CD4-positive, alpha-beta T cell treated with Interleukin-12 subunit alpha and Interleukin-12 subunit beta, for 1 hour (primary cell): ENCODE results near the gene IL6ST.

Source experiments
- DNase-seq: peaks from one replicate; pipeline ENCODE4 v3.0.0-alpha.2; 2020

IL6ST gene

GRCh38 chr5:55894135-55894534 is 100.6 kb downstream of the IL6ST start:
- no peak for DNase-seq

GRCh38 chr5:55892479-55892878 is 102.3 kb downstream of the IL6ST start:
- no peak for DNase-seq

GRCh38 chr5:55888205-55888604 is 106.6 kb downstream of the IL6ST start:
- no peak for DNase-seq

GRCh38 chr5:55885359-55885758 is 109.4 kb downstream of the IL6ST start:
- no peak for DNase-seq
